ENCODE data around the gene THSD7B.
"Not testable (repeated sequence)": the region's sequence is repeated elsewhere in the genome, so short reads cannot be mapped to it uniquely, and the experiment has no call there.

The THSD7B gene, protein sequence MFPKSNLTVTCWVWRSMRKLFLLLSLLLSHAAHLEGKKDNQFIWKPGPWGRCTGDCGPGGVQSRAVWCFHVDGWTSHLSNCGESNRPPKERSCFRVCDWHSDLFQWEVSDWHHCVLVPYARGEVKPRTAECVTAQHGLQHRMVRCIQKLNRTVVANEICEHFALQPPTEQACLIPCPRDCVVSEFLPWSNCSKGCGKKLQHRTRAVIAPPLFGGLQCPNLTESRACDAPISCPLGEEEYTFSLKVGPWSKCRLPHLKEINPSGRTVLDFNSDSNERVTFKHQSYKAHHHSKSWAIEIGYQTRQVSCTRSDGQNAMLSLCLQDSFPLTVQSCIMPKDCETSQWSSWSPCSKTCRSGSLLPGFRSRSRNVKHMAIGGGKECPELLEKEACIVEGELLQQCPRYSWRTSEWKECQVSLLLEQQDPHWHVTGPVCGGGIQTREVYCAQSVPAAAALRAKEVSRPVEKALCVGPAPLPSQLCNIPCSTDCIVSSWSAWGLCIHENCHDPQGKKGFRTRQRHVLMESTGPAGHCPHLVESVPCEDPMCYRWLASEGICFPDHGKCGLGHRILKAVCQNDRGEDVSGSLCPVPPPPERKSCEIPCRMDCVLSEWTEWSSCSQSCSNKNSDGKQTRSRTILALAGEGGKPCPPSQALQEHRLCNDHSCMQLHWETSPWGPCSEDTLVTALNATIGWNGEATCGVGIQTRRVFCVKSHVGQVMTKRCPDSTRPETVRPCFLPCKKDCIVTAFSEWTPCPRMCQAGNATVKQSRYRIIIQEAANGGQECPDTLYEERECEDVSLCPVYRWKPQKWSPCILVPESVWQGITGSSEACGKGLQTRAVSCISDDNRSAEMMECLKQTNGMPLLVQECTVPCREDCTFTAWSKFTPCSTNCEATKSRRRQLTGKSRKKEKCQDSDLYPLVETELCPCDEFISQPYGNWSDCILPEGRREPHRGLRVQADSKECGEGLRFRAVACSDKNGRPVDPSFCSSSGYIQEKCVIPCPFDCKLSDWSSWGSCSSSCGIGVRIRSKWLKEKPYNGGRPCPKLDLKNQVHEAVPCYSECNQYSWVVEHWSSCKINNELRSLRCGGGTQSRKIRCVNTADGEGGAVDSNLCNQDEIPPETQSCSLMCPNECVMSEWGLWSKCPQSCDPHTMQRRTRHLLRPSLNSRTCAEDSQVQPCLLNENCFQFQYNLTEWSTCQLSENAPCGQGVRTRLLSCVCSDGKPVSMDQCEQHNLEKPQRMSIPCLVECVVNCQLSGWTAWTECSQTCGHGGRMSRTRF (N-terminal part only)

GRCh38 chr2:136765256-136766072 lies at the start of gene THSD7B:
Gene THSD7B, plus strand, starts transcription at chr2:136765545. Its CDS starts 116,634 bp downstream, at chr2:136882179.
- no peak for DNase-seq

- DNase-seq: no peak
Measured at GRCh38 chr2:136718273-136718672, 47.1 kb upstream of the THSD7B start.

- DNase-seq: no peak
Measured at GRCh38 chr2:136727973-136728699, 37.2 kb upstream of the THSD7B start.

DNA sequence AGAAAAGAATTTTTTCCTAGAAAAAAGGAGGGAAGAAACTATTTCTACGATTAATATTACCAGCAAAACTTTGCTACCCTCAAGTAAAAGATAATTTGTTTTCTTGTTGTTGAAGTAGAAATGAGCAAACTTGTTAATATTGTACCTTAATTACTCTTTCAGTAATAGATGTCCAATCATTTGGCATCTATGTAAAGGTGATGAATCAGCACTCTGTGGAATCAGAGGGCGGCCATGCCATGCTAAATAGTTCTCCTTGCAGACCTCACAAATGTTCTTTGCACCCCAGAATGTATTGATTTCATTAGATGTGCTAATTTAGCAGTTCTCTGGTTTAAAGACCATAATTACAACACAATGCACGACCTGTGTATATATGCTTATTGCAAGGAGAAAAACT lies 29.1 kb upstream of the THSD7B start:
- no peak for DNase-seq

GRCh38 chr2:136738044-136738443 lies 27.3 kb upstream of the THSD7B start:
- no peak for DNase-seq

DNA sequence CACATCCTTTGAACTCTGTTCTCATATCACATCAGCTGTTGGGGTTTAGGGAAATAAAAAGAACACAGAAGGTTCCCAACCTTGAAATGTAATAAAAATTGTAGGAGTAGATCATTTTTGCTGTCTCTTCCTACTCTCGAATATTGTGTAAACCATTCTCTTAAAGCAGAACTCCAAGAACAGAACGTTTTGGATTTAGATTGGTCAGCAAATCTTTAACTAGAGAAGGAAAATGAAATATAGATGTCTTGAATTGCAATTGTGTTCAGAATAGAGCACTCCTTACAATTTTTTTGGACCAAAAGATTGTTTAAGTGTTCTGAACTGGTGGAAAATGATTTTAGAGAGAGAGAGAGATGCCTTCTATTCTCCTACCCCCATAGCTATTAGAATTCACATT lies 23.9 kb upstream of the THSD7B start:
- DNase-seq: no peak

DNA sequence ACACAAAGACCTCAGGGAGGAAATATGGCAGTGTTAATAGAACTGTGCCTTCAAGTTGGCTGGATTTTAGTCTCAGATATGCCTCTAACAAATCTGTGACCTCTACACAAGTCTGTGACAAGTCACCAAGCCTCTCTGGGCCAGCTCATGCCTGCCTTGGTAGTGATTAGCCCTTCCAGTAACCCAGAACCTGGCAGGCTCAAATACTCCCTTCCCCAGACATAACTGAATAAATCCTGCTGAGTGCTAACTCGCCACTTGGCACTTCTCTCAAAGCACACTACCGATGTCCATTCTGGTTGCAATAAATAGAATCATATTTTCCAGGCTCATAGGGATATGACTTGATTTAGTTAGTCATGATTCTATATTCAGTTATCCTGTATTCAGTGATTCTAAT lies 15.3 kb upstream of the THSD7B start:
- DNase-seq: no peak

- DNase-seq: no peak
Measured at GRCh38 chr2:136751406-136751805, 13.9 kb upstream of the THSD7B start.

- DNase-seq: not testable (repeated sequence)
Measured at GRCh38 chr2:136758504-136758903, 6.8 kb upstream of the THSD7B start.

- no peak for DNase-seq
Measured at GRCh38 chr2:136764452-136765255, 691 bp upstream of the THSD7B start.

DNA sequence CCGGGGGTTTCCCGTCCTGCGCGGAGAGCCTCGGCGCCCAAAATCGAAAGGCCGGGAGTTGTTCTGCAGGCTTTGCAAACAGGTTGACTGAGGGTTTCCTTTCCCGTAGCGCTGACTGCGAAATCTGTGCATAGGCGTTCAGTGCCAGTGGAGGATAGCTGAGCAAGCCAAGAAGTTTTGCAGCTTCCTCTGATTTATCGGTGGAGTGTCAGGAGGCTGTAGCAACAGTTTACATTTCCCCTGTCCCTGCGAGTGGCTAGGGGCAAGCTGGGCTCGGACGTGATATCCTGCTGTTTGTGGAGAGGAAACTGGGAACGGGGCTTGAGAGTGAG lies 694 bp downstream of the THSD7B start:
- DNase-seq: no peak

GRCh38 chr2:136767030-136767429 lies 1.7 kb downstream of the THSD7B start:
- no peak for DNase-seq

DNA sequence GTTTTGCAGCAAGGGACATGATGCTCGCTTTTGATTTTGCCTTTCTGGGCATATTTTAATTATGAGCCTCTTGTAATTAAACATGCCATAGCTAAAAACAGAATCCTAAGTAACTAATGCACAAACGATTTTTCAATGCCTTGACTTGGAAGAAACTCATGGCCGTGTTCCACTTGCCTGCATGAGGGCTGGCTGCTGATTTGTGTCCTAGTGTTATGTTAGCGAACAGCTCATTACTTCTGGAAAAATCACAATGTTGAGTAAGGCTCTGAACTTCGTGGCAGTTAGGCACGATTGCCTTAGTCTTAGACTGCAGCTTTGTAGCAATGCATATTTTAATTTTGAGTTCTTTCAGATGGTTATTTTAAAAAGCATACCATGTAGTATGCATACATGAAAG lies 4.5 kb downstream of the THSD7B start:
- DNase-seq: no peak

DNA sequence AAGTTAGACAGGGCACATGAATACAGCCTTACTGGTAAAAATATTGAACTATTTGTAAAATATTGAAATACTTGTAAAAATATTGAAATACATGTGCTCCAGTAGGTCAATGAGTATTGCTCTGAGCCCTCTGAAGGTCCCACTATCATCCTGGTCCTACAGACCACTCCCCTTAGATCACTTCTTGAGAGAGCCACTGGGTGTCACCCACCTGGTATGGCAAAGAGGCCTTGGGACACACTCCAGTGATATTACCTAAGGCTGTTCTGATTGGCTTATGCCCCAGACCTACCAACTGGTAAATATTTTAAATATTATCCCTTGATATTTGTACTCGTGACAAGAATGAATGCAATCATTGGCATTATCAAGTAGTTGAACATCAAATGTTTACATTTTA lies 5.0 kb downstream of the THSD7B start:
- no peak for DNase-seq

DNA sequence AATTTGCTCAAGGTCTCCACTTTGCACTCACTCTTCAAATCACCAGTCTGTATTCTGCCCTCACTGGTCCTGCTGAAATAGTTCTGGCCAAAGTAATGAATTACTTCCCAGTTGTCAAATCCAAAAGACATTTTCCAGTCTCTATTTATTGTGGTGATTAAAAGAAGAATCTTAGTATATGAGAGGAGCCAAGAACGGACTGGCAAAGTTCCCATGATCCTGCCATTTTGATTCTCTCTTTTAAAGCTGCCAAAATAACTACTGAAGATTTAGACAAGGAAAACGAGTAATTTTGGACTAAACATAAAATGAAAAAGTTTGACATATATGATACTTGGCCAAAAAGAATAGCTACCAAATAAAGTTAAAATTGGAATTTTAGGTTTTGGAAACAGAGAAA lies 12.0 kb downstream of the THSD7B start:
- DNase-seq: no peak

GRCh38 chr2:136783856-136784255 lies 18.5 kb downstream of the THSD7B start:
- no peak for DNase-seq

DNA sequence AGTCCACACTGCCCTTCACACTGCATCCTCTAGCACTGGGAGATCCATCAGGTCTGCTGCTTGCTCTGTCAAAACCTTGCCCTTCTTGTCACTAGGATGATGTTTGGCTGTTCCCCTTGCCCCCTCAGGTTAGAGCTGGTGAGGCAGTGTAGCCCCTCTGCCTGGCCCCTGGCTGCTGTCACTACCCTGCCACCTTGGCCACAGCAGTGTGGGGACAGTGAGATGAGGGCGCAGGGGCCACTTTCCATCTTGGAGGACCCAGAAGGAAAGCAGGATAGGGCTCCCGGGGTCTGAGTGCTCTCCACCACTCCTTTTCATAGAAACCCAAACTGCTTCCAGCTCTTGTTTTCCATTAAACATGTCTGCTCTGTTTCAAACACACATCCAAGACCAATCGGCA lies 19.9 kb downstream of the THSD7B start:
- no peak for DNase-seq

GRCh38 chr2:136787970-136788369 lies 22.6 kb downstream of the THSD7B start:
- no peak for DNase-seq

GRCh38 chr2:136796339-136796738 lies 31.0 kb downstream of the THSD7B start:
- DNase-seq: no peak

DNA sequence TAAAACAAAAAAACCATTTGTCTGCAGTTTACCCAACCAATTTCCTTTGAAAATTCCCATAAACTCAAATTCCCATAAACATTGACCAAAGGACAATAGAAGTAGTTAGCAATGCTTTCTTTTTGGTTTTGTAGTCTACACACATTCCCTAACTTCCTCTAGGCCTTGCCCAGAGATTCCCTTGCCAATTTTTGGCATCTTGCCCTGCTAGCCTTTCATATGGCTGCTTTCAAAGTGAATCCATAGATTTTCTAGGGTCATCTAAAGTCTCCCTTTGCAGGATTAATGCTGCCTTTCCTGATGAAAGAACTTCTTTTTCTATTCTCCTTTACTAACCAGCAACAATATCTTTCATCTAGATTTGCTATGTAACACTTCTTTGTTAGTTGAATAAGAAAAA lies 33.4 kb downstream of the THSD7B start:
- DNase-seq: no peak

GRCh38 chr2:136801661-136802060 lies 36.3 kb downstream of the THSD7B start:
- no peak for DNase-seq
